DMS53 (cell line): ENCODE measurements around the gene BRMS1.
"Not testable (repeated sequence)": the region's sequence is repeated elsewhere in the genome, so short reads cannot be mapped to it uniquely, and the experiment has no call there.

ENCODE experiments used
- DNase-seq: peaks from one replicate; lab custom pipeline; 2025; lab: John Stamatoyannopoulos, UW

The BRMS1 gene

GRCh38 chr11:66363187-66363601 is 18.3 kb upstream of the BRMS1 start:
- no peak for DNase-seq

- DNase-seq = no peak
These were observed 17.7 kb upstream of the BRMS1 start for GRCh38 chr11:66362481-66363147.

GRCh38 chr11:66361502-66361941 is 16.6 kb upstream of the BRMS1 start:
- DNase-seq = no peak

- DNase-seq = no peak
These were observed 15.6 kb upstream of the BRMS1 start for GRCh38 chr11:66360406-66361073.

GRCh38 chr11:66359662-66360087 is 14.8 kb upstream of the BRMS1 start:
- DNase-seq = peak; percentile 37

DNA sequence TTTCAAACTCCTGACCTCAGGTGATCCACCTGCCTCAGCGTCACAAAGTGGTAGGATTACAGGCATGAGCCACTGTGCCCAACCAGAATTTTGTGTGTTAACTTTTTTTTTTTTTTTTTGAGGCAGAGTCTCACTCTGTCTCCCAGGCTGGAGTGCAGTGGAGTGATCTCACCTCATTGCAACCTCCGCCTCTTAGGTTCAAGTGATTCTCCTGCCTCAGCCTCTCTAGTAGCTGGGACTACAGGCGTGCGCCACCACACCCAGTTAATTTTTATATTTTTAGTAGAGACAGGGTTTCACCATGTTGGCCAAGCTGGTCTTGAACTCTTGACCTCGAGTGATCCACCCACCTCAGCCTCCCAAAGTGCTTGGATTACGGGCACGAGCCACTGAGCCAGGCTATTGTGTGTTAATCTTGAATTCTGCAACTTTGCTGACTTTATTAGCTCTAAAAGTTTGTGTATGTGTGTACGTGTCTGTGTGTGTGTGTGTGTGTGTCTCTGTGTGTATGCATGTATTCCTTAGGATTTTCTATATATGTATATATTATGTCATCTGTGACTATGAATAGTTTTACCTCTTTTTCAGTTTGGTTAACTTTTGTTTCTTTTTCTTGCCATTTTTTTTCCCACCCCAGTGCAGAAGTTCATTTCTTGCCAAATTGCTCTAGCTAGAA is 5.8 kb upstream of the BRMS1 start:
- not testable (repeated sequence) for DNase-seq

DNA sequence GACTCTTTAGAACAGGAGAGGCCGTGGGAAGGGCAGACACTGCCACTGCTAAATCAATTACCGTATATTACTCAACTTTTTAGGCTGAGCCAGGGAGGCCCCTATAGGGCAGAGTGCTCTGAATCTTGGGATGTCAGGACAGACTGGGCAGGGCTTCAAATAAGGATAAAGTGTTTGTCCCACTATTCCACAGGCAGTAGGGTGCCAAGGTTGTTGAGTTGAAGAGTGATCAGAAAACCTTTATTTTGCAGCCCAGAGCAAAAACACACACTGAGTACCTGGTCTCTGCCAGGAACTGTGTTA is 4.1 kb upstream of the BRMS1 start:
- DNase-seq = no peak

GRCh38 chr11:66347425-66348276 is 2.7 kb upstream of the BRMS1 start, which contains the start of gene B4GAT1:
B4GAT1 (minus strand) TSS chr11:66347629; CDS start chr11:66347545, 84 bp downstream.
- DNase-seq = peak; percentile 96

DNA sequence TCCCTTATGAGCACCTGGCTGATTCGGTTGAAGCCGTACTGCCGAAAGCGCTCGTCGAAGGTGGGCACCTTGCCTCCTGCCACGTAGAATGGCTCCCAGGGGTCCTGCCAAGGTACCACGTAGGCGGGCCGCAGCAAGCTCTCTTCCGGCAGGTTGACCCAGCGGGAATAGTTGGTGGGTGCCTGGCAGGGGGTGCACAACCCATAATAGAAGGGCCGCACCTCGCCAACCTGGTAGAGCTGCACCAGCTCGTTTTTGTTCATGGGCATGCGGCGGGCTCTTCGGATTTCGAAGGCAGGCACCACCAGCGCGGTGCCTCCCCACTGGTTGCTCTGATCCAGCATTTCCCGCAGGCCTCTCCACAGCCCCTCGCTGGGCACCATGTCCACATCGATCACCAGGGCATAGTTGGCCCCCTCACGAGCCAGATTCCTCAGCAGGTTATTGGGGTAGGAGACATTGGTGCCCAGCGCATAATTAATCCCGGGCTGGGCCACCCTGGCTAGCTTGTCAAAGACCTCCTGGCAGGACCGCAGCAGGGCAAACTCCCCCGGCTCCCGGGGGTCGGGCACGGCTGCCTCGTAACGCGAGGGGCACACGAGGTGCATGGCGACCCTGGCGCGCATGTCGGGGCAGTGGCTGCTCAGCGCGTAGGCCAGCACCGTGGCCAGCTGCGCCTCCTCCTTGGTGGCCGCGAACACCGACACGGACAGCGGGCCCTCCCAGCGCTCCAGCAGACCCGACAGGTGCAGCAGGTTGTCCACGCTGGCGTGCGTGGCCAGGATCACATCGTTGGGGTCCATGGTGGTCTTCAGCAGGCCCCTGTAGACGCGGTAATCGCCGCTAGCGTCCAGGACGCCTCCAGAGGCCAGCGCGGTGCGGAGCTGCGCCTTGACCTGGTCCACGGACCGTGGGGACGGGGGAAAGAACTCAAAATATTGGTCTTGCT is 1.8 kb upstream of the BRMS1 start:
- DNase-seq = peak; percentile 80

DNA sequence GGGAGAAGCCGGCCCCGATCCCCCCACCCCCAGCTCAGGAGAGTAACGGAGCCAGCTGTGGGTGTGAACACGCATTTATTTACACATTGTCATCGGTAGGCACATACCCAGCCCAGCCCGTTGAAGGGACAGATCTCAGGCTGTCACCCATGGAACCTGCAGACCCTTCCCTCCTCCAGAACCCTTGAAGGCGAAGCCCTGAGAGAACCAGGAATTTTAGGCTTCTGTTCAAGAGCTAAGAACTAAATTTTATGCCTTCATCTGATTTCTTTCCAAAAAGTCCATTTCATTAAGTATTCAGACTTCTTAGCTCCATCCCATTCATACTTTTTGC is 379 bp upstream of the BRMS1 start:
- no peak for DNase-seq

DNA sequence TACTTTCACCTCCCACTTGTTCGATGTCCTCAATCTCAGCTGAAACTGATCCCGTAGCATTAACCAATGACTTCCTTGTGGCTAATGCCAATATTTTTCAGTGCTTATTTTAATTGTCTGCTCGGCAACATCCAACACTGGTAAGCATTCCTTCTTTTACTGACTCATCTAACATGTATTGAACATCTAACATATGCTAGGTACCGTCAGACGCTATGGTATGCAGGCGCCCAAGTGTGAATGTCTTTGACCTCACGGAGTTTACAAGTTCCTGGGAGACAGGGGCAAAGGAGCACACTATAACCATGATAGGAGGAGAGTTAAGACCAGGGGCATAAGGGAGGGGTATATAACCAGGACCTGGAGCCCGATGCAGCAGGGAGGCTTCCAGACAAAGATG is 1.7 kb downstream of the BRMS1 start:
- no peak for DNase-seq

DNA sequence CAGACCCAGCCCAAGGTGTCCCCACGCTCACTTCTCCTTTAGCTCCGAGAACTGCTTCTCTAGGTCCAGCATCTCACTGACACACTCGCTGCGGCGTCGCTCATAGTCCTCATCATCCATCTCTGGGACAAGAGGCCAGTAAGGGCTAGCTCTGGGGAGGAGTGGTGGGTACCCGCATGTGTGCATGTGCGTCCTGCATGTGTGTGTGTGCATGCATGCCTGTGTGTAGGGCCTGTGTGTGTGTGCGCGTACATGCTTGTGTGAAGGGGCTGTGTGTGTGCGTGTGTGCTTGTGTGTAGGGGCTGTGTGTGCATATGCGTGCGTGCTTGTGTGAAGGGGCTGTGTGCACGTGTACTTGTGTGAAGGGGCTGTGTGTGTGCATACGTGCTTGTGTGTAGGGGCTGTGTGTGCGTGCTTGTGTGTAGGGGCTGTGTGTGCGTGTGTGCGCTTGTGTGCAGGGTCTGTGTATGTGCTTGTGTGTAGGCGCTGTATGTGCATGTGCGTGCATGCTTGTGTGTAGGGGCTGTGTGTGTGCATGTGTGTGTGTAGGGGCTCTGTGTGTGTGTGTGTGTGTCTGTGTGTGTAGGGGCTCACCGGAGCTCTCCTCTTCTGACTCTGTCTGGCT is 3.3 kb downstream of the BRMS1 start:
- no peak for DNase-seq

DNA sequence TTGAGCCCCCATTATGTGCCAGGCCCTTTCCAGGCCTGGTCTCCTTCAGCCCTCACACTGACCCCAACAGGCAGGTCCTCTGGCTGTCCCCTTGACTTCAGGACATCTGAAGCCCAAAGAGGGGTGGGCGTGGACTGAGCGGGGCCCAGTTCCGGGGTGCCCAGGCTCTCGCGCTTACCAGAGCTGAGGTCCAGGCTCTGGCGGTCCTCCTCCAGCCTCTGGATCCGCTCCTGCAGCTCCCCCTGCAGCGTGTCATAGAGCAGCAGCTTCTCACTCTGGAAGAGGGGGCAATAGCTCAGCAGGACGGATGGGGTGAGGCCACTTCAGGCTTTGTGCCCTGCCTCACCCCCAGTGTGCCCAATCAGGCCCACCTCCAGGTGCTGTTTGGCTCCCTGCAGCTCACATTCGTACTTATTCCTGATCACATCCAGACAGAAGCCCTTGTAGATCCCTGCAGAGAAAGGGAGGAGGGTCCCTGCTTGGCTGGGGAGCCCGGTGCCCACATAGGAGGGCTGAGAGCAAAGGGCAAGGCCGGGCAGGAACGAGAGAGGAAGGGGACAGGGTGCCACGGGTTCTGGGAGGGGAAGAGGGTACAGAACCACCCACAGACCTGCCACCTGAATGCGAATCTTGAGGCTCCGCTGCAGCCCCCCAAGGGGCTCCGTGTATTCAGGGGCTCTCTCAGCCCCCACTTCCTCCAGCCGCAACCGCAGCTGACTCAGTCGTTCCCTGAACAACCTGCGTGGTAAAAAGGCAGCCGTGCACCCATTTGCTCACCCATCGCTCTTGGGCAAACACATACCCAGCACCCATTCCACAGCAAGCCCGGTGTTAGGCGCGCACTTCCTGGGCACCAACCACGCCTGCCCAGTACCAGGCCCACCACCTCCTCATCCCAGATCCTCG is 4.1 kb downstream of the BRMS1 start:
- DNase-seq = no peak

- DNase-seq = no peak
These were observed 5.0 kb downstream of the BRMS1 start for GRCh38 chr11:66339686-66340483.

DNA sequence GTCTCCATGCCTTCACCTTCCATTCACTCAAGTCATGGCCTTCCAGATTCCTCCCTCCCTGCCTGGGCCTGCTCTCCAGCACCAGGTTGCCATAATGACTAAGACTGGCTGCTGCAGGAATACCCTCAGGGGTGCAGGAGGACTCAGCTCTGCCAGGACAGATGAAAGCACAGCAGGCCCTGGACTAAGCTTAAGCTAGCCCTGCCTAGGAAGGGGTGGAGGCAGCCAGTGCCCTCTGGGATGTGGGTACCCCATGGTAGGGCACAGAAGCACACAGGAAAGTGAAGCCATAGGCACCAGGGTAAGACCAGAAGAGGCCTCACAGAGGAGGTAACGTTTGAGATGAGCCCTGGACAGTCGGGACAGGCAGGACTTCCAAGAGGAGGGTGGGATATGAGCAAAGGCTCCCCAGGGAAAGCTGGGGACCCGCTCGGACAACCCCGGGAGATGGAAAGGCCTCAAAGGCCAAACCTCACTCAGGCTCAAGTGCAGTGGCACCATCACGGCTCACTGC is 5.7 kb downstream of the BRMS1 start:
- DNase-seq = no peak

- DNase-seq = no peak
These were observed 6.4 kb downstream of the BRMS1 start for GRCh38 chr11:66338276-66339161.

GRCh38 chr11:66337103-66337899 is 7.6 kb downstream of the BRMS1 start:
- no peak for DNase-seq
